IMR-90 (cell line): ENCODE results near the gene LRRC41. TPM values are rescaled to one million over a fixed set of nuclear protein-coding genes. Genes with fewer than 3 reads are reported as not detected.

Experiments
- ATAC-seq: fragments of 200-7000 bp; cut with Tn5 transposase; 2 replicates; pipeline ENCODE4 v1.9.1; 2020; ENCODE audit warnings: low read depth, mild to moderate bottlenecking, moderate library complexity
- BruUV-seq: library from RNA; stranded (reverse); fragments of 400-500 nt; replicated peaks from 2 replicates; lab custom pipeline; 2021; lab: Mats Ljungman, UMichigan
- CTCF ChIA-PET: fragments of 300-600 bp; formaldehyde crosslinking; extraction: SDS; loops from one replicate; lab custom pipeline; 2021; ENCODE audit warnings: antibody characterized with exemption; lab: Yijun Ruan, JAX
- POLR2A ChIA-PET: fragments of 300-600 bp; sonication (Branson Sonifier 250); formaldehyde crosslinking; loops from one replicate; lab custom pipeline; 2022; ENCODE audit warnings: antibody characterized with exemption; ENCODE audit not compliant: unreplicated experiment; lab: Charles Lee
- DNase-seq: peaks from one replicate; pipeline ENCODE4 v3.0.0; 2013
- H2AFZ ChIP-seq: replicated peaks from 2 replicates; pipeline ENCODE3; 2013; ENCODE audit warnings: low read length, mild to moderate bottlenecking; ENCODE audit not compliant: poor library complexity
- H2AK5ac ChIP-seq: 2 replicates; pipeline ENCODE4 v1.6.1; 2013; ENCODE audit warnings: low read depth, low read length, inconsistent platforms
- H2AK9ac ChIP-seq: replicated peaks from 2 replicates; pipeline ENCODE3; 2013; ENCODE audit warnings: mild to moderate bottlenecking, low read depth, low read length, moderate library complexity; ENCODE audit not compliant: poor library complexity
- H2BK120ac ChIP-seq: 2 replicates; pipeline ENCODE4 v1.6.1; 2013; ENCODE audit warnings: low read depth, low read length, inconsistent platforms
- H2BK15ac ChIP-seq: 3 replicates; pipeline ENCODE4 v1.6.1; 2013; ENCODE audit warnings: low read depth, low read length, inconsistent platforms
- H2BK20ac ChIP-seq: 2 replicates; pipeline ENCODE4 v1.6.1; 2013; ENCODE audit warnings: low read depth, mild to moderate bottlenecking, inconsistent platforms, low read length, moderate library complexity
- H2BK5ac ChIP-seq: 2 replicates; pipeline ENCODE4 v1.6.1; 2013; ENCODE audit warnings: mild to moderate bottlenecking, low read depth, low read length, inconsistent platforms; ENCODE audit not compliant: poor library complexity, severe bottlenecking
- H3K14ac ChIP-seq: replicated peaks from 2 replicates; pipeline ENCODE4 v1.6.1; 2013; ENCODE audit warnings: low read depth, low read length, inconsistent platforms
- H3K18ac ChIP-seq: 2 replicates; pipeline ENCODE4 v1.6.1; 2013; ENCODE audit warnings: low read depth, low read length, control low read depth
- H3K23ac ChIP-seq: 2 replicates; pipeline ENCODE4 v1.6.1; 2013; ENCODE audit warnings: low read depth, low read length, inconsistent platforms
- H3K27ac ChIP-seq: 2 replicates; pipeline ENCODE4 v1.5.1; 2013; ENCODE audit warnings: mild to moderate bottlenecking, control low read depth, low read length; ENCODE audit not compliant: insufficient read depth
- H3K27me3 ChIP-seq: 2 replicates; pipeline ENCODE4 v1.6.1; 2013; ENCODE audit warnings: low read length; ENCODE audit not compliant: control insufficient read depth, insufficient read depth
- H3K36me3 ChIP-seq: 2 replicates; pipeline ENCODE4 v1.6.1; 2013; ENCODE audit warnings: low read length, mixed read lengths; ENCODE audit not compliant: control insufficient read depth, insufficient read depth
- H3K4ac ChIP-seq: 2 replicates; pipeline ENCODE4 v1.6.1; 2013; ENCODE audit warnings: low read depth, low read length, inconsistent platforms
- H3K4me1 ChIP-seq: 2 replicates; pipeline ENCODE4 v1.6.1; 2013; ENCODE audit warnings: low read length, mixed read lengths; ENCODE audit not compliant: control insufficient read depth, insufficient read depth
- H3K4me2 ChIP-seq: 2 replicates; pipeline ENCODE4 v1.6.1; 2013; ENCODE audit warnings: low read depth, mild to moderate bottlenecking, control low read depth, low read length, moderate library complexity
- H3K4me3 ChIP-seq: 2 replicates; pipeline ENCODE4 v1.5.1; 2013; ENCODE audit warnings: low read depth, mild to moderate bottlenecking, control low read depth, low read length, moderate library complexity; ENCODE audit not compliant: insufficient read depth
- H3K56ac ChIP-seq: 2 replicates; pipeline ENCODE4 v1.6.1; 2013; ENCODE audit warnings: low read length, inconsistent platforms; ENCODE audit not compliant: insufficient read depth; ENCODE audit errors: extremely low read depth
- H3K79me1 ChIP-seq, 2 experiments: 2 replicates each; pipeline ENCODE4 v1.6.1; 2013; ENCODE audit warnings: low read length in 2 of 2, inconsistent platforms in 1 of 2, low read depth in 1 of 2
- H3K9ac ChIP-seq: 2 replicates; pipeline ENCODE4 v1.6.1; 2013; ENCODE audit warnings: low read depth, low read length, control low read depth
- H3K9me1 ChIP-seq: 2 replicates; pipeline ENCODE4 v1.6.1; 2013; ENCODE audit warnings: low read length, inconsistent platforms; ENCODE audit not compliant: insufficient read depth
- H3K9me3 ChIP-seq: 2 replicates; pipeline ENCODE4 v1.6.1; 2013; ENCODE audit warnings: low read length; ENCODE audit not compliant: control insufficient read depth, insufficient read depth
- H4K20me1 ChIP-seq: 2 replicates; pipeline ENCODE4 v1.6.1; 2013; ENCODE audit warnings: low read length, inconsistent platforms; ENCODE audit not compliant: insufficient read depth
- H4K5ac ChIP-seq: 2 replicates; pipeline ENCODE4 v1.6.1; 2013; ENCODE audit warnings: mild to moderate bottlenecking, low read depth, low read length, control low read depth
- H4K8ac ChIP-seq, 2 experiments: 2 replicates each; pipeline ENCODE4 v1.6.1; 2013; ENCODE audit warnings: low read depth in 2 of 2, low read length in 2 of 2, control low read depth in 1 of 2, inconsistent platforms in 1 of 2
- H4K91ac ChIP-seq: 2 replicates; pipeline ENCODE4 v1.6.1; 2013; ENCODE audit warnings: low read depth, low read length, inconsistent platforms; ENCODE audit not compliant: insufficient read depth
- BHLHE40 ChIP-seq: fragments of 150-350 bp; IDR thresholded peaks from 2 replicates; pipeline ENCODE4 v1.6.1; 2016; ENCODE audit warnings: mild to moderate bottlenecking, low read depth, low read length
- MAZ ChIP-seq: IDR thresholded peaks from 2 replicates; pipeline ENCODE4 v1.6.1; 2012; ENCODE audit warnings: low read depth, mild to moderate bottlenecking, low read length, improper control_type of control experiment, moderate library complexity, borderline replicate concordance
- RAD21 ChIP-seq: IDR thresholded peaks from 2 replicates; pipeline ENCODE4 v1.6.1; 2012; ENCODE audit warnings: low read length, improper control_type of control experiment
- SMC3 ChIP-seq: fragments of 150-350 bp; IDR thresholded peaks from 2 replicates; pipeline ENCODE4 v1.6.1; 2016; ENCODE audit warnings: low read depth, mild to moderate bottlenecking, antibody characterized with exemption, low read length, moderate library complexity
- WGBS, 2 experiments: methylation state at CpG; one replicate each; pipeline versions ENCODE4 v1.1.5 to v1.1.7; 2013; ENCODE audit warnings: missing lambda C conversion rate in 2 of 2; ENCODE audit not compliant: insufficient read length in 1 of 2; ENCODE audit errors: extremely low coverage in 2 of 2; 5-methylcytosine and 5-hydroxymethylcytosine counted together
- dilution Hi-C: fragments of 300-500 bp; cut with HindIII; formaldehyde crosslinking; loops from one replicate; pipeline ENCODE4 v1.14.3; 2018; ENCODE audit warnings: low sequenced_read_pairs; ENCODE audit not compliant: unreplicated experiment
- in situ Hi-C: fragments of 300-500 bp; cut with MboI; formaldehyde crosslinking; loops from 3 replicates; pipeline ENCODE4 v1.14.3; 2019; ENCODE audit warnings: low sequenced_read_pairs, inconsistent platforms, mixed read lengths
- intact Hi-C: fragments of 100-400 bp; cut with micrococcal nuclease; formaldehyde crosslinking; loops from 2 replicates; pipeline ENCODE4 v1.10.0; 2022
- polyA plus RNA-seq, 3 experiments: library from polyadenylated mRNA; depleted of rRNA; stranded (reverse); fragments of >200 nt; gene quantifications; 2 replicates each; pipeline ENCODE4 v1.2.3, GENCODE V29; 2012; ENCODE audit warnings: low replicate concordance in 1 of 3
- total RNA-seq: library from RNA; depleted of rRNA; stranded (reverse); fragments of >200 nt; gene quantifications from 2 replicates; pipeline ENCODE4 v1.2.3, GENCODE V29; 2012

LRRC41 gene
- total and polyA plus RNA-seq, 2 of the 4 experiments (the other 2 are of a cell fraction), result 67.6 to 83.2 TPM

DNA sequence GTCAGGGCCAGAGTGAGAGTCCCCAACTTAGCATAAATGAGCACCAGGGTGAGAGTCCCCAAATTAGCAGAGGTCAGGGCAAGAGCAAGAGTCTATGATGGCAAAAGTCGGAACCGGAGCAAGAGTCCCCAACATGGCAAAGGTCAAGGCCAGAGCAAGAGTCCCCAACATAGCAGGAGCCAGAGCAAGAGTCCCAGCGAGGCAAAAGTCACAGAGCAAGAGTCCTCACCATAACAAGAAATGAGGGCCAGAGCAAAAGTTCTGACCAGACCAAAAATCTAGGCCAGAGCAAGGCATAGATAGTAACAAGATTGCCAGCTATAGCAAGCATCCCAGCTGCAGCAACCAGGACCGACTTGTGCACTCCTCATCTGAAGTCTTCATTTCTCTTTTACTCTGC is 40.3 kb upstream of the LRRC41 start:
- no peak overlapping the region for H2AK9ac ChIP-seq
- H4K8ac ChIP-seq, result no peak overlapping the region
- DNase-seq (no peak), ATAC-seq (no peak)
- 85% methylated on average over 4 of the region's 4 CpGs; no CpG with 5 or more reads in 1 of the 2 experiments for WGBS, 2 experiments
- no peak overlapping the region for H2AK5ac ChIP-seq
- no peaks in the 10 kb centered on the region for H4K20me1 ChIP-seq
- no peak overlapping the region for H3K56ac ChIP-seq
- no peak overlapping the region for H3K14ac ChIP-seq
- H3K79me1 ChIP-seq, result peaks cover 10 to 42% of the 10 kb centered on the region in 2 experiments
- H2BK5ac ChIP-seq, result no peak overlapping the region
- H3K4me1 ChIP-seq, result peaks cover 4% of the 10 kb centered on the region
- H3K4me3 ChIP-seq, result no peak overlapping the region
- no peaks in the 10 kb centered on the region for H3K27me3 ChIP-seq
- H3K36me3 ChIP-seq, result peaks cover 20% of the 10 kb centered on the region
- CTCF ChIA-PET, result no interaction called here
- H3K18ac ChIP-seq, result no peak overlapping the region
- no peak overlapping the region for H3K9ac ChIP-seq
- H2AFZ ChIP-seq, result no peak overlapping the region
- in situ Hi-C loops, result no loop called here
- POLR2A ChIA-PET, result no interaction called here
- H3K4me2 ChIP-seq, result no peak overlapping the region
- no peak overlapping the region for H2BK15ac ChIP-seq
- no peaks in the 10 kb centered on the region for H3K9me3 ChIP-seq
- dilution Hi-C loops, result no loop called here
- no TSS peak for BruUV-seq
- intact Hi-C loops, result no loop called here
- H4K91ac ChIP-seq, result no peak overlapping the region
- H2BK120ac ChIP-seq, result no peak overlapping the region
- no peak overlapping the region for H3K23ac ChIP-seq
- no peak overlapping the region for H4K5ac ChIP-seq
- H2BK20ac ChIP-seq, result no peak overlapping the region
- H3K27ac ChIP-seq, result no peak overlapping the region
- no peak overlapping the region for H3K4ac ChIP-seq
- TF ChIP-seq RAD21 (no peak), SMC3 (no peak), MAZ (no peak), BHLHE40 (no peak)
- peaks cover 7% of the 10 kb centered on the region; the same call in 1 of the 2 replicates for H3K9me1 ChIP-seq
